ENCODE data around the gene MAML3.

The MAML3 gene

GRCh38 chr4:139859876-139860275, 294.1 kb downstream of the MAML3 start:
- intact Hi-C loops (cut with DNase I; ENCODE audit: low total_unique reads): no loop called here
- DNase-seq: no peak
- Histone ChIP-seq H3K9me3 (no peaks in the 10 kb centered on the region), H3K27me3 (no peaks in the 10 kb centered on the region), H3K27ac (no peak overlapping the region), H3K36me3 (no peaks in the 10 kb centered on the region), H3K4me3 (no peak overlapping the region), H3K4me1 (no peaks in the 10 kb centered on the region)
- no peak for TF ChIP-seq CTCF (IDR thresholded peaks at IDR 0.05)

GRCh38 chr4:139858436-139859205, 295.4 kb downstream of the MAML3 start:
- no peaks in the 10 kb centered on the region for H3K27me3 ChIP-seq
- intact Hi-C loops (cut with DNase I; ENCODE audit: low total_unique reads): no loop called here
- DNase-seq: no peak
- no peak overlapping the region for H3K27ac ChIP-seq
- H3K36me3 ChIP-seq: no peaks in the 10 kb centered on the region
- no peaks in the 10 kb centered on the region for H3K9me3 ChIP-seq
- TF ChIP-seq CTCF (IDR thresholded peaks at IDR 0.05): no peak
- H3K4me3 ChIP-seq: no peak overlapping the region
- H3K4me1 ChIP-seq: no peaks in the 10 kb centered on the region

- no peak for DNase-seq
- TF ChIP-seq CTCF (IDR thresholded peaks at IDR 0.05): no peak
- intact Hi-C loops (cut with DNase I; ENCODE audit: low total_unique reads): no loop called here
- Histone ChIP-seq H3K27ac (no peak overlapping the region), H3K36me3 (no peaks in the 10 kb centered on the region), H3K4me3 (no peak overlapping the region), H3K4me1 (no peaks in the 10 kb centered on the region), H3K27me3 (no peaks in the 10 kb centered on the region), H3K9me3 (no peaks in the 10 kb centered on the region)
Observed at GRCh38 chr4:139857977-139858376, 296.0 kb downstream of the MAML3 start.

GRCh38 chr4:139857021-139857420, 297.0 kb downstream of the MAML3 start:
- TF ChIP-seq CTCF (IDR thresholded peaks at IDR 0.05): no peak

GRCh38 chr4:139854668-139855403, 299.1 kb downstream of the MAML3 start:
- H3K36me3 ChIP-seq: no peaks in the 10 kb centered on the region
- H3K27ac ChIP-seq: no peak overlapping the region
- DNase-seq: no peak
- no peaks in the 10 kb centered on the region for H3K27me3 ChIP-seq
- H3K9me3 ChIP-seq: no peaks in the 10 kb centered on the region
- no peaks in the 10 kb centered on the region for H3K4me1 ChIP-seq
- no peak for TF ChIP-seq CTCF (IDR thresholded peaks at IDR 0.05)
- no peak overlapping the region for H3K4me3 ChIP-seq
- intact Hi-C loops (cut with DNase I; ENCODE audit: low total_unique reads): no loop called here

More at GRCh38 chr4:139857021-139857420, 297.0 kb downstream of the MAML3 start:
- intact Hi-C loops (cut with DNase I; ENCODE audit: low total_unique reads): no loop called here
- H3K36me3 ChIP-seq: no peaks in the 10 kb centered on the region
- H3K4me1 ChIP-seq: no peaks in the 10 kb centered on the region
- H3K9me3 ChIP-seq: no peaks in the 10 kb centered on the region
- no peak overlapping the region for H3K27ac ChIP-seq
- H3K27me3 ChIP-seq: no peaks in the 10 kb centered on the region
- no peak overlapping the region for H3K4me3 ChIP-seq
- no peak for DNase-seq

Measured in tibial artery (tissue), 4 donors.